Neural progenitor cell (in vitro differentiated cells): ENCODE data around the gene FAM43B. TPM values are rescaled to one million over a fixed set of nuclear protein-coding genes. Genes with fewer than 3 reads are reported as not detected.
A peak's percentile ranks its signal among the peaks of the same experiment; 100 is the strongest.

Experiments used
- DNase-seq: peaks from one replicate; pipeline ENCODE4 v3.0.0-alpha.2; 2016; ENCODE audit warnings: low spot score
- H2AFZ ChIP-seq: fragments of 200-600 bp; sonication (generic); replicated peaks from 2 replicates; pipeline ENCODE4 v1.6.1; 2016; ENCODE audit warnings: antibody characterized with exemption
- H3F3A ChIP-seq: fragments of 200-600 bp; sonication (generic); 2 replicates; pipeline ENCODE4 v1.6.1; 2016; ENCODE audit warnings: antibody characterized with exemption, low read depth
- H3K27ac ChIP-seq: fragments of 200-600 bp; sonication (generic); 2 replicates; pipeline ENCODE4 v1.5.1; 2016; ENCODE audit warnings: mild to moderate bottlenecking
- H3K27me3 ChIP-seq: fragments of 200-600 bp; sonication (generic); 2 replicates; pipeline ENCODE4 v1.6.1; 2016; ENCODE audit warnings: mild to moderate bottlenecking, moderate library complexity
- H3K36me3 ChIP-seq: fragments of 200-600 bp; sonication (generic); 2 replicates; pipeline ENCODE4 v1.5.1; 2016
- H3K4me1 ChIP-seq: fragments of 200-600 bp; sonication (generic); 2 replicates; pipeline ENCODE4 v1.6.1; 2016; ENCODE audit warnings: mixed run types
- H3K4me2 ChIP-seq: fragments of 200-600 bp; sonication (generic); 2 replicates; pipeline ENCODE4 v1.6.1; 2016
- H3K4me3 ChIP-seq: fragments of 200-600 bp; sonication (generic); 2 replicates; pipeline ENCODE4 v1.5.1; 2016
- H3K79me2 ChIP-seq: fragments of 200-600 bp; sonication (generic); 2 replicates; pipeline ENCODE4 v1.6.1; 2016; ENCODE audit warnings: low read depth
- H3K9ac ChIP-seq: fragments of 200-600 bp; sonication (generic); 2 replicates; pipeline ENCODE4 v1.6.1; 2016
- H3K9me3 ChIP-seq: fragments of 200-600 bp; sonication (generic); 2 replicates; pipeline ENCODE4 v1.5.1; 2016; ENCODE audit warnings: low read depth
- H4K20me1 ChIP-seq: fragments of 200-600 bp; sonication (generic); 2 replicates; pipeline ENCODE4 v1.6.1; 2016; ENCODE audit warnings: low read depth
- H3K27ac Mint-ChIP-seq: 3 replicates; pipeline ENCODE4 v1.8.0; 2021; ENCODE audit warnings: mixed read lengths
- H3K27me3 Mint-ChIP-seq: 2 replicates; pipeline ENCODE4 v1.8.0; 2022; ENCODE audit warnings: low read depth, mild to moderate bottlenecking, inconsistent platforms, moderate library complexity, mixed read lengths; ENCODE audit not compliant: insufficient read depth
- H3K36me3 Mint-ChIP-seq: 3 replicates; pipeline ENCODE4 v1.8.0; 2021; ENCODE audit warnings: mixed read lengths
- H3K4me1 Mint-ChIP-seq: 3 replicates; pipeline ENCODE4 v1.8.0; 2021; ENCODE audit warnings: mixed read lengths
- H3K4me3 Mint-ChIP-seq: 3 replicates; pipeline ENCODE4 v1.8.0; 2021; ENCODE audit warnings: mild to moderate bottlenecking, moderate library complexity, mixed read lengths
- H3K9me3 Mint-ChIP-seq: 3 replicates; pipeline ENCODE4 v1.8.0; 2020; ENCODE audit warnings: mixed read lengths
- EZH2 ChIP-seq: fragments of 200-600 bp; sonication (generic); IDR thresholded peaks from 2 replicates; pipeline ENCODE4 v1.6.1; 2017; ENCODE audit warnings: antibody characterized with exemption, mild to moderate bottlenecking, moderate library complexity
- EZH2phosphoT487 ChIP-seq: fragments of 200-600 bp; sonication (generic); IDR thresholded peaks from 2 replicates; pipeline ENCODE4 v1.6.1; 2017; ENCODE audit warnings: antibody characterized with exemption
- total RNA-seq: library from RNA; depleted of rRNA; stranded (reverse); fragments of >200 nt; gene quantifications from 2 replicates; pipeline ENCODE4 v1.2.3, GENCODE V29; 2015; ENCODE audit warnings: low replicate concordance
- TF ChIP-seq, protein P1 (sequence below): fragments of 200-600 bp; sonication (generic); IDR thresholded peaks from 2 replicates; pipeline ENCODE4 v1.5.1; 2017; ENCODE audit warnings: antibody characterized with exemption, mild to moderate bottlenecking

The FAM43B gene
- total RNA-seq, 1 donor from 2014 or later = not detected

DNA sequence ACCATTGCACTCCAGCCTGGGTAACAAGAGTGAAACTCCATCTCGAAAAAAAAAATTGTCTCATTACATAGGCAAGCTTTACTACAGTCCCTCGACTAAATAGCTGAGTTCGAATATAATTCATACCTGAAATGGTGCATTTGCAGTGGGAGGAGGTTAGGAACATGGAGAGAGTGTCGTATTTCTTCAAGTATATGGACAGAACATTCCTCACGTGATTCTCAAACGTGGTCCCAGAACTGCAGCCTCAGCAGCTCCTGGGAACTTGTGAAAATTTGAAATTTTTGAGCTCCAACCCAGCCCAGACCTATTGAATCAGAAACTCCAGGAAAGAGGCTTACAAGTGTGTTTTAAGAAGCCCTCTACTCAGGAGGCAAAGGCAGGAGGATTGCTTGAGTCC lies 43.7 kb downstream of the FAM43B start:
- Histone ChIP-seq H3K4me3 (no peak overlapping the region), H3K9me3 (no peaks in the 10 kb centered on the region), H3K36me3 (no peaks in the 10 kb centered on the region), H3K4me1 (no peaks in the 10 kb centered on the region), H3K27ac (no peak overlapping the region), H2AFZ (no peak overlapping the region), H3F3A (no peaks in the 10 kb centered on the region), H3K9ac (no peak overlapping the region), H3K27me3 (no peaks in the 10 kb centered on the region), H3K79me2 (no peaks in the 10 kb centered on the region), H4K20me1 (no peaks in the 10 kb centered on the region), H3K4me2 (no peak overlapping the region)
- TF ChIP-seq, protein P1, sequence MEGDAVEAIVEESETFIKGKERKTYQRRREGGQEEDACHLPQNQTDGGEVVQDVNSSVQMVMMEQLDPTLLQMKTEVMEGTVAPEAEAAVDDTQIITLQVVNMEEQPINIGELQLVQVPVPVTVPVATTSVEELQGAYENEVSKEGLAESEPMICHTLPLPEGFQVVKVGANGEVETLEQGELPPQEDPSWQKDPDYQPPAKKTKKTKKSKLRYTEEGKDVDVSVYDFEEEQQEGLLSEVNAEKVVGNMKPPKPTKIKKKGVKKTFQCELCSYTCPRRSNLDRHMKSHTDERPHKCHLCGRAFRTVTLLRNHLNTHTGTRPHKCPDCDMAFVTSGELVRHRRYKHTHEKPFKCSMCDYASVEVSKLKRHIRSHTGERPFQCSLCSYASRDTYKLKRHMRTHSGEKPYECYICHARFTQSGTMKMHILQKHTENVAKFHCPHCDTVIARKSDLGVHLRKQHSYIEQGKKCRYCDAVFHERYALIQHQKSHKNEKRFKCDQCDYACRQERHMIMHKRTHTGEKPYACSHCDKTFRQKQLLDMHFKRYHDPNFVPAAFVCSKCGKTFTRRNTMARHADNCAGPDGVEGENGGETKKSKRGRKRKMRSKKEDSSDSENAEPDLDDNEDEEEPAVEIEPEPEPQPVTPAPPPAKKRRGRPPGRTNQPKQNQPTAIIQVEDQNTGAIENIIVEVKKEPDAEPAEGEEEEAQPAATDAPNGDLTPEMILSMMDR = no peak
- Mint-ChIP-seq H3K36me3 (no peaks in the 10 kb centered on the region), H3K9me3 (no peaks in the 10 kb centered on the region), H3K27me3 (peaks cover 5% of the 10 kb centered on the region), H3K27ac (peak overlapping the region; percentile 11), H3K4me1 (peaks cover 8% of the 10 kb centered on the region), H3K4me3 (no peak overlapping the region)
- DNase-seq = no peak

DNA sequence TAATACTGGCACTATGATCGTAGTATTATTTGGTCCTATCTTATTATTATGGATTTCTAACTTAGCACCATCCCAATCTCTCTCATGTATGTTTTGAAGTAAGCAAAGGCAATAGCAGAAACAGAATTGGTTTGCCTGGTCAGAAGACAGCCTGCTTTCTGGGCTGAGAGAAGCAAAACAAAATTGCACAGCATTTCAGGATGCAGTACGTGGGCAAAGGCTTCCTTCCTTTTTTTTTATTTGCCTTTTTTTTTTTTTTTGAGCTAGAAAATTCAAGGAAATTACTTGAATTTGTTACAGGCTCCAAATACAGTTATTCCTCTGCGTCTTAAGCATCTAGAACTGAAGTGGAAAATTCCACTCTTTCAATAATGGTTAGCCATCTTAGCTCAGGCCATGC lies 45.3 kb downstream of the FAM43B start:
- H3K4me1 ChIP-seq = no peaks in the 10 kb centered on the region
- no peak for DNase-seq
- H4K20me1 ChIP-seq = no peaks in the 10 kb centered on the region
- H3K4me3 ChIP-seq = no peak overlapping the region
- Mint-ChIP-seq H3K27me3 (peaks cover 5% of the 10 kb centered on the region), H3K4me1 (peaks cover 8% of the 10 kb centered on the region), H3K36me3 (no peaks in the 10 kb centered on the region), H3K9me3 (no peaks in the 10 kb centered on the region), H3K4me3 (no peak overlapping the region), H3K27ac (no peak overlapping the region)
- H3K27me3 ChIP-seq = no peaks in the 10 kb centered on the region
- no peaks in the 10 kb centered on the region for H3K9me3 ChIP-seq
- H3K4me2 ChIP-seq = no peak overlapping the region
- H3K36me3 ChIP-seq = no peaks in the 10 kb centered on the region
- no peaks in the 10 kb centered on the region for H3K79me2 ChIP-seq
- H2AFZ ChIP-seq = no peak overlapping the region
- no peak overlapping the region for H3K9ac ChIP-seq
- TF ChIP-seq EZH2 (no peak), EZH2phosphoT487 (no peak)
- TF ChIP-seq, protein P1 = no peak
- no peaks in the 10 kb centered on the region for H3F3A ChIP-seq
- no peak overlapping the region for H3K27ac ChIP-seq

DNA sequence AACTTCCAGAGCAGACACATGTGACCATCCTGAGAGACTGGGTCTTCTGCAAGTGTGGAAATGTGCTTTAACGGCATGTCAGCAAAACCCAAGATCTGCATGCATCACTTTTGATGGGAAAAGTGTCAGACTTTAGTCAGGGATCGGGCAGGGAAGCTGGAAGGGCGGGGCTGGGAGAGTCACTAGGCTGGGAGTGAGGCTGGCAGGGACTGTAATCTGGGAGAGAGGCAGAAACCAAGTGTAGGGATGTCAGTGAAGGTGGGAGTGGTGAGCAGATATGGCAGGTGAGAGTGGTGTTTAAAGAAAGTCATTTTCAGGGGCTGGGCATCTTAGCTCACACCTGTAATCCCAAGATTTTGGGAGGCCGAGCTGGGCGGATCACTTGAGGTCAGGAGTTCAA lies 47.8 kb downstream of the FAM43B start:
- Mint-ChIP-seq H3K4me1 (peaks cover 6% of the 10 kb centered on the region), H3K36me3 (no peaks in the 10 kb centered on the region), H3K4me3 (no peak overlapping the region), H3K27me3 (peaks cover 3% of the 10 kb centered on the region), H3K27ac (no peak overlapping the region), H3K9me3 (no peaks in the 10 kb centered on the region)
- H3K9me3 ChIP-seq = no peaks in the 10 kb centered on the region
- TF ChIP-seq EZH2phosphoT487 = no peak
- TF ChIP-seq EZH2 = no peak
- TF ChIP-seq, protein P1 = no peak
- no peak for DNase-seq
- H3K79me2 ChIP-seq = no peaks in the 10 kb centered on the region
- no peak overlapping the region for H3K9ac ChIP-seq
- no peak overlapping the region for H3K27ac ChIP-seq
- H3K27me3 ChIP-seq = no peaks in the 10 kb centered on the region
- no peak overlapping the region for H3K4me3 ChIP-seq
- H3K4me1 ChIP-seq = no peaks in the 10 kb centered on the region
- H4K20me1 ChIP-seq = no peaks in the 10 kb centered on the region
- no peaks in the 10 kb centered on the region for H3F3A ChIP-seq
- H3K4me2 ChIP-seq = no peak overlapping the region
- H3K36me3 ChIP-seq = no peaks in the 10 kb centered on the region
- H2AFZ ChIP-seq = no peak overlapping the region
